Myocyte (in vitro differentiated cells): ENCODE results near the gene LAD1. TPM values are rescaled to one million over a fixed set of nuclear protein-coding genes. Genes with fewer than 3 reads are reported as not detected.
A peak's percentile ranks its signal among the peaks of the same experiment; 100 is the strongest.

Experiments used
- DNase-seq: peaks from one replicate; pipeline ENCODE4 v3.0.0-alpha.2; 2012; ENCODE audit warnings: low read depth
- total RNA-seq: library from RNA; depleted of rRNA; stranded (reverse); fragments of >200 nt; gene quantifications from 2 replicates; pipeline ENCODE4 v1.2.3, GENCODE V29; 2014

LAD1 gene
- total RNA-seq, 1 donor from 2014 or later, result 22.3 TPM

- DNase-seq, result no peak
Measured at GRCh38 chr1:201419256-201419655, 20.1 kb upstream of the LAD1 start.

DNA sequence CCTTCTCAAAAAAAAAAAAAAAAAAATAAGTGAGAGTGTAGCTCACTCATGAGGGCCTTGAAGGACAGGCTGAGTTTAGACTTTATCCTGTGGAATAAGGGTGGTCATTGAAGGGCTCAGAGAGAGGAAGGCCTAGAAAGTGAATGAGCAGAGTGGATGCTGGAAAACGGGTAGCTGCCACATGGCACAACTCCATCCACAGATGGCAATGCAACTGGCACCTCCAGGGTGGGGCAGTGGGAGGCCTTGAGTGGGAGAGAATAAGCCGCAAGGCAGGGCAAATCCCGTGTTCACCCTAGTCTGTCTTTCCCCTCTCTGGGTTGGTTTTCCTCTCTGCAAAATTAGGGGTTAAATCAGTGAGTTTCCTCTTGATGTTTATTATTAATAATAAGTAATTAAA is 19.3 kb upstream of the LAD1 start:
- DNase-seq, result peak; percentile 61

- DNase-seq, result peak; percentile 7
Measured at GRCh38 chr1:201414051-201414738, 15.1 kb upstream of the LAD1 start.

- DNase-seq, result peak; percentile 5
Measured at GRCh38 chr1:201411292-201411691, 12.2 kb upstream of the LAD1 start.

- peak; percentile 19 for DNase-seq
Measured at GRCh38 chr1:201409440-201409839, 10.3 kb upstream of the LAD1 start.

GRCh38 chr1:201408834-201409200 is 9.7 kb upstream of the LAD1 start:
- peak; percentile 12 for DNase-seq

DNA sequence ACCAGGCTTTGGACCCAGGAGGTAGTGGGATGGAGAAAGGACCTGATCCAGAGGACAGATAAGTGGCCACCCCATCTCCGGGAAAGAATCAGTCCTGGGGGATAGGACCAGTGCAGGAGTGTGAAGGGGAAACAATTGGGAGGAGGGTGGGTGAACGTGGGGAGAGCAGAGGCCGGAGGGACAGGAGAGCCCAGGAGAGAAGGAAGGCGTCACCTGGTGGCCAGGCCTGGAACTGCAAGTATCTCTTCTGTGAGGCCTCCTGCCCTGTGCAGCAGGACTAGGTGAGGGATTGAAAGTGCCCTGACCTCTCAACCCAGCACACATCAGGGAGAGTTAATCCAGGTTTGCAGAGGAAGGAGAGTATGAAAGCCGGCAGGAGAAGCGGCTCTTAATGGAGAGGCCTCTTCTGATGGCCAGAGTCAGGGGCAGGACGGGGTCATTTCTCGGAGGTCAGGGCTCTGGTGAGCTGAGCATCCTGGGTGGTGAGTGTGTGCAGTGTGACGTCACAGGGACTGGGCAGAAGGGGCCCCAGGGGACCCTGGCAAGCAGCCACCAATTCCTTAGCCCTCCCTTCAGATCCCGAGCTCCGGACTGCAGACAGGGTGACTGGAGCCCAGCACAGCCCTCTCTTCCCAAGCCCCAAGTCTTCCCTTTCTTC is 9.2 kb upstream of the LAD1 start:
- DNase-seq, result peak; percentile 83

- peak; percentile 83 for DNase-seq
Measured at GRCh38 chr1:201406831-201407406, 7.8 kb upstream of the LAD1 start.

DNA sequence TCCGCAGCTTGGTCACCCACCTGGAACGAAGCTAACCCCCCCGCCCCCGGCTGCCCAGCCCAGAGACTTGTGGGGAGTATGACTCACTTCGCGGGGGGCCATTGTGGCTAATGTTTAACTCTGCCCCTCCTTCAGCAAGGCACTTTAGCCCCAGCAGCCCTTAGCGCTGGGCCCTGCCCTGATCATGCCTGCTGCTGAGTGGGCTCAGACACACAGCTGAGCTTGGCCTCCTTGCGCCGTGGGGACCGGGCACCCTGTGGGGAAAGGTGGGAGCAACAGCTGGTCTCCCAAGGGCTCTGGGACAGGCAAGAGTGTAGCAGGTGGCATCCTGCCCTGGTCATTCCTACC is 6.3 kb upstream of the LAD1 start:
- peak; percentile 84 for DNase-seq

DNA sequence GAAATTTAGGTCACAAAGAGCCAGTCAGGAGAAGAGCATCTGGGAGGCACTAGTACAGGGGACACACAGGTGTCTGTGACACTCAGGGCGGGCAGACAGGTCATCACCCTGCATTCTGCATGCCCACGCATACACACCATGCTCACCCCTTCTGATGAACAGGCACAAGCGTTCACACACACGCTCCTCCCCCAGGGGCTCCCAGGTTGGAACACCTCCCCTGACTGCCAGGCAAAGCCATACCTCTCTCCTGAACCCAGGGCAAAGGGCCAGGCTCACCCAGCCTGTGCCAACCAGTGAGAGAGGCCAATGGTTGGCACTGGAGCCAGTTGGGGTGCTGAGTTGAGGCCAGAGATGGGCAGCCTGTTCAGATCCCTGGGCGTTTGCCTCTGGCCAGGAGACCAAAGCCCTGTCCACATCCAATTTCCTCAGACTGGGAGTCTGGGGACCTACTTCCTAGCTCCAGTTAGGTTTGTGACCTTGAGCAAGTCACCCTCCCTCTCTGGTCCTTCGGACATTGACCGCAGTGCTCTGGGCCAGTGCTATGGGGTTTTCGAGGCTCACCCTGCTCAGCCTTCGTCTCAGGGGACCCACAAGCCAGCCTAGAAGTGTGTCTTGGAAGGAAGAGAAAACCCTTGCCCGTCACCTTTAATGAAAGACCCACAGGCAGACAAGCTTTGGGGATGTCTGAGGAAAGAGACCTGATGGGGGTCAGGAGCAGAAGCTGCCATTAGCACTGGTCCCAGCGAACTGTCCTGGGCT is 5.8 kb upstream of the LAD1 start:
- peak; percentile 59 for DNase-seq

DNA sequence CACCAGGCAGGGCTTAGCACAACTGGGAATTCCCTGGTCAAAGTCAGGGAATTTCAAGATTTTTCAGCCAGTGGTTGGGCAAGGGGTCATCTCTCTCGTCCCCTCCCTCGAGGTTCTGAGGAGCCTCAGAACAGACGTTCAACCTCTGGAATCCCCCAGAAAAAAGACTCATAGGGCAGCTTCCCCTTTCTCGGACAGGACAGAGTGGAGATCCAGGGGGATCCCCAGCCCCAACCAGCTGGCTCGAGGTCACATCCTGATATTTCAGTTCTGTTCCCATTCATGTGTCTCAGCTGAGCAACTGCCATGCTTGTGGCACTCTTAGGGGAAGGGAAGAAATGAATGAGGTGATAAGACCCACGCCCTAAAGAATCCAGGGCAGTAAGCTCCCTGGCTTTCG is 4.9 kb upstream of the LAD1 start:
- peak; percentile 54 for DNase-seq

DNA sequence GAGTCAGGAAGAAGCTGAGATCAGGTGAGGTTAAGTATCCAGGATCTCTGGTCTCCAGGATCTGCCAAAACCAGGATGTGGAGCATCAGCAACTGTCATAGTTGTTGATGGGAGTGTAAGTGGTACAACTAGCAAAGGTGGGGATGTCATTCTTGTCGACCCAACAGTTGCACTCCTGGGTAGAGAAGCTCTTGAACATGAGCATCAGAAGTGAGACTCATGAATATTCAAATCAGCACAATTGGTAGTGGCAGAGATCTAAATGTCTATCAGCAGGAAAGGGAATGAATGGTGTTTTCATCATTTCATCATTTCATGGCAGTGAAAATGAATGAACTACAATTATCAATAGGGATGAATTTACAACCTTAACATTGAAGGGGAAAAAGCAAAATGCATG is 4.2 kb upstream of the LAD1 start:
- DNase-seq, result peak; percentile 38

DNA sequence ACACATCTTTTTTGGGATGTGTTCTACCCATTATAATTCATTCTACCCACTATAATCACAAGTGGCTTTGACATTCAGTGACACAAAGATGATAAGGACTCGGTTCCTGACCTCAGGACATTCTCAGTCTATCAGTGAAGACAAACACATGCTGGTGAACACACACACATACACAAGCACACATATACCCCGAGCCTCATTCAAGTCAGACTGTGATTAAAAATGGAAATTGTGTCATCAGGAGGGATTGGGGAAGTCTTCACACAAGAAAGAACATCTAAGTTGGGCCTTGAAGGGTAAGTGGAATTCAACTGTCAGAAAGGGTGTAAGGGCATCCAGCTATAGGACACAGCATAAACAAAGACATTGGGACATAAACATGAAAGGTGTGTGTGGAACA is 2.6 kb upstream of the LAD1 start:
- peak; percentile 60 for DNase-seq

DNA sequence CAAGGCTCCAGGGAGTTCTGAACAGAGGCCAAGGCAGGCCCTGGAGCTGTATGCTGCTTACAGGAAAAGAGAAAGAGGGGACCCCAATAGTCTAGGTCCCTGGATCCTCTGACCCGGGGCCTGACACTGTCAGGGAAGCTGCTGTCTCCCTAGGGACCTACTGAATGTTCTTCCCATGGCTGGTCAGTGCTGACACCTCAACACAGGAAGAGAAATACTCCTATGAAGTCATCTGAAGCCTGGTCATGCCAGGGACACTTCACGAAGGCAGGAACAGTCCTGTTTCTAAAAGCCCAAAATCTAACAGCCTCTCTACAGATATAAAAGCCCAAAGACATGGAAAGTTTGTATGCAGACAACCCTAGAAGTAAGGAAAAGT is 1.7 kb upstream of the LAD1 start:
- peak; percentile 42 for DNase-seq

GRCh38 chr1:201400212-201400851 is 1.2 kb upstream of the LAD1 start:
- peak; percentile 24 for DNase-seq

DNA sequence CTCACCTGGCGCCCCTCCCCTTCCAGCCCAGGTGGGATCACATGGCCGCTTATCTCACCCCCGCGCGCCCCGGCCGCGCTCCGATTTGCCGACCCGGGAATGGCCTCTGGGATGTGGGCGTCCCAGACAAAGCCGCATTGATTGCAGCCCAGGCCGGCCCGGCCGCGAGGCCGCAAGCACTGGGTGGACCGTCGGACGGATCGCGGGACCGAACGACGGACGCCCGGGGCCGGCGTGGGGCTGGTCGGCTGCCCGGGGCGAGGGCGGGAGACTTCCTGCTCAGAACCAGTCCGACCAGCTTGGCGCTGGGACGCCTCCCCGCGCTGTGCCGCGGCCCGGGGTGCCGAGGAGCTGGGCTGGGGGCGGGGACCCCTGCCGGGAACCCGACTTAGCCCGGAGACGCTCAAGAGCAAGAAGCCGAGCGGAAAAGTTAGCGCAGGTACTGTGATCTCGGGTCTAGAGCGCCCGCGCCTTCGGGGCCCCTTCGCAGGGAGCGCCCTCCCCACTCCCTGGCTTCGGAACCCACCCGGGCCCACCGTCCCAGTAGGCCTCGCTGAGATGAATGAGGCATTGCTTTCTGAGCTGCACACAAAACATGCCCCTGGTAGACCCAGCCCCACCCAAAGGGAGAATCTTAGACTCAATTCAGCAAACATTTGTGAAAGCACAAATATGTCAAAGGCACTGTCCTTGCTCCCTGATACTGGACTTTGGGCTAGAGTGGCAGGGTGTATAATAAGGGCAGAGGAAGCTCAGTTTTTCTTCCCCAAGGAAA is 415 bp upstream of the LAD1 start:
- DNase-seq, result no peak

DNA sequence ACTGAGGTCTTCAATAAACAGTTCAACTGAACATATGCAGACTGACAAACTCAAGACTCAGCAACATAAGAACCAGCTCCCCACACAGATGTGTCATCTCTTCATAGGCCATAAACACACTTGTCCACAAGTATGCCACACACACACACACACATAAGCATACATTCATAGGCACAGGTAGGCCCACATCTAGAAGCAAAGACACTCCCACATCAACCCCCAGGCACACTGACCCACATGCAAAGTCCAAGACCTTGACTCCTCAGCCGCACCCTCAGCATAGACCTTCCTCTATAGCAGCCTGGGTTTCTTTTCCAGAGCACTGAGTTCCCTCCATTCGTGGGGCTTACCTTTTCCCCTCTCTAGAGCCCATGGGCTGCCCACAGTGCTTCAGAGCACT is 1.4 kb downstream of the LAD1 start:
- DNase-seq, result no peak

- peak; percentile 98 for DNase-seq
Measured at GRCh38 chr1:201396861-201397464, 2.2 kb downstream of the LAD1 start.

DNA sequence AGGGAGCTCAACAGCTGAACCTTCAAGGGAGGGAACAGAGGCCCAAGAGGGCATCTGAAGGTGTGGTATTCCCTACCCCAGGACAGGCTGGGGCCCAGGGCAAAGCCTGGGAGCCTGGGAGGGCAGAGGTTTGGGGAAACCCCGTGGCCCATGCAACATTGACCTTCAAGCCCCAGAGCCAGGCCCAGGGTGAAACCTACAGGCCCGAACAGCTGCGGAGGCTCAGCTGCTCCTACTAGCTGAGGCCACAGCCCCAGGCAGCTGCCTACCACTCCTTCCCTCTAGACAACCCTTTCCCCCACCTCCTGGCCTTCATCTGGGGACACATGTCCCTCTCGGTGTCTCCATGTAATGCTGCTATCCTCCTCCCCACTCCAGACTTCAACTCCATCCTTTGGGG is 3.2 kb downstream of the LAD1 start:
- peak; percentile 97 for DNase-seq

DNA sequence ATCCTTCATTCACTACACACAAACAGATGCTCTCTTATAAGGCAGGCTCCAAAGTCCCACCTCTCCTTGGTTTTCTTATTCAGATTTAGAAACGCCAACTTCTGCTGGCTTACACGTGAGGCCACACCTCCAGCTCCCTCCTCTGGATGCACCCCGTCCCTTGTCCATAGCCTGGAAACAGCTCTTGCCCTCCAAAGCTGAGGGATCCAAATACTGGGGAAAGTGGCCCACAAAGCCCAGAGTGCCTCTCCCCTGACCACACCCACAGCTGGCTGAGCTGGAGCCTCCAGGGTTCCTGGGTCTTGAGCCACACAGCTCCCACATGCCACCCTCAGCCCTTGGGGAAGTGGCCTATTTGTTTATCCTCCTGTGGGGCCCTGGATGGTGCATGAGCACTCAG is 4.5 kb downstream of the LAD1 start:
- DNase-seq, result peak; percentile 82
